HepG2 (cell line): ENCODE measurements around the gene PIGK. TPM values are rescaled to one million over a fixed set of nuclear protein-coding genes. Genes with fewer than 3 reads are reported as not detected.

ENCODE experiments used
- ATAC-seq: fragments of 200-7000 bp; cut with Tn5 transposase; 3 replicates; pipeline ENCODE4 v1.9.1; 2020; ENCODE audit warnings: mild to moderate bottlenecking, moderate library complexity
- BruUV-seq: library from RNA; stranded (reverse); fragments of 400-500 nt; replicated peaks from 2 replicates; lab custom pipeline; 2021; lab: Mats Ljungman, UMichigan
- CTCF ChIA-PET: fragments of 300-600 bp; formaldehyde crosslinking; extraction: SDS; loops from one replicate; lab custom pipeline; 2021; ENCODE audit warnings: low total read pairs, inconsistent platforms, low intra/inter-chr PET ratio; lab: Yijun Ruan, JAX
- POLR2A ChIA-PET: fragments of 350-600 bp; sonication (Branson Sonifier 250); formaldehyde crosslinking; loops from one replicate; lab custom pipeline; 2020; ENCODE audit warnings: antibody characterized with exemption, inconsistent platforms; lab: Yijun Ruan, JAX
- DNase-seq: peaks from one replicate; pipeline ENCODE4 v3.0.0-alpha.2; 2015; ENCODE audit warnings: low spot score
- FAIRE-seq: peaks from 3 replicates; lab custom pipeline; 2011; peaks lifted over from hg19 to GRCh38; lab: Jason Lieb, UNC
- H2AFZ ChIP-seq: one replicate; pipeline ENCODE4 v1.6.1; 2011; ENCODE audit warnings: low read length, inconsistent platforms
- H3K27ac ChIP-seq: fragments of 300-600 bp; 3 replicates; pipeline ENCODE4 v1.8.0; 2011; ENCODE audit warnings: mixed run types, mild to moderate bottlenecking, mixed read lengths, low read length, inconsistent platforms; ENCODE audit not compliant: insufficient read depth; ENCODE audit errors: extremely low read length
- H3K27me3 ChIP-seq, 2 experiments: fragments of 200-600 bp in 1 of 2; 2 replicates in 1 of 2; 3 replicates in 1 of 2; pipeline versions ENCODE4 v1.6.0 to v1.8.0; 2011; ENCODE audit warnings: low read length in 2 of 2, mild to moderate bottlenecking in 2 of 2, moderate library complexity in 2 of 2, inconsistent platforms in 1 of 2; ENCODE audit not compliant: insufficient read depth in 2 of 2, control insufficient read depth in 1 of 2
- H3K36me3 ChIP-seq, 2 experiments: fragments of 200-600 bp in 1 of 2; replicated peaks in 1 of 2; 2 replicates in 1 of 2; 3 replicates in 1 of 2; pipeline versions ENCODE4 v1.5.1 to v1.8.0; 2011; ENCODE audit warnings: low read length in 2 of 2, inconsistent platforms in 1 of 2; ENCODE audit not compliant: insufficient read depth in 2 of 2, control insufficient read depth in 1 of 2
- H3K4me1 ChIP-seq: 2 replicates; pipeline ENCODE4 v1.5.1; 2012; ENCODE audit warnings: low read length, inconsistent platforms; ENCODE audit not compliant: insufficient read depth
- H3K4me2 ChIP-seq: 2 replicates; pipeline ENCODE4 v1.6.0; 2011; ENCODE audit warnings: low read depth, low read length, inconsistent platforms
- H3K4me3 ChIP-seq, 3 experiments: fragments of 200-600 bp in 1 of 3; sonication (generic), shearing (Covaris generic) in 1 of 3; replicated peaks in 1 of 3; 2 replicates each; pipeline ENCODE4 v1.5.1; 2011 to 2016; ENCODE audit warnings: low read length in 3 of 3, inconsistent platforms in 2 of 3, low read depth in 2 of 3, mild to moderate bottlenecking in 2 of 3, control low read depth in 1 of 3, mixed read lengths in 1 of 3; ENCODE audit not compliant: insufficient read depth in 1 of 3
- H3K79me2 ChIP-seq: one replicate; pipeline ENCODE4 v1.6.1; 2011; ENCODE audit warnings: low read length, inconsistent platforms; ENCODE audit not compliant: insufficient read depth
- H3K9ac ChIP-seq: 2 replicates; pipeline ENCODE4 v1.6.0; 2011; ENCODE audit warnings: mild to moderate bottlenecking, low read depth, low read length, inconsistent platforms; ENCODE audit not compliant: insufficient read depth
- H3K9me3 ChIP-seq: 2 replicates; pipeline ENCODE4 v1.5.1; 2012; ENCODE audit warnings: mild to moderate bottlenecking, low read length
- H4K20me1 ChIP-seq: 2 replicates; pipeline ENCODE4 v1.6.0; 2011; ENCODE audit warnings: inconsistent platforms, mild to moderate bottlenecking, low read length, moderate library complexity; ENCODE audit not compliant: insufficient read depth
- HCFC1 ChIP-seq: fragments of 150-350 bp; IDR thresholded peaks from 2 replicates; pipeline ENCODE4 v1.6.1; 2014; ENCODE audit warnings: low read depth, low read length
- HOXA3 ChIP-seq: sonication (generic); formaldehyde crosslinking; IDR thresholded peaks from 2 replicates; pipeline ENCODE4 v1.5.0; 2020; ENCODE audit warnings: missing genetic modification reagents
- KDM2A ChIP-seq: sonication (generic); formaldehyde crosslinking; IDR thresholded peaks from 2 replicates; pipeline ENCODE4 v1.4.0; 2020; ENCODE audit warnings: low read depth, missing genetic modification reagents, borderline replicate concordance
- MAFF ChIP-seq: IDR thresholded peaks from 2 replicates; pipeline ENCODE4 v1.6.1; 2011; ENCODE audit warnings: low read depth, low read length, improper control_type of control experiment
- MAFK ChIP-seq, 2 experiments: IDR thresholded peaks in 1 of 2; conservative IDR thresholded peaks in 1 of 2; 2 replicates each; pipeline ENCODE4 v1.6.1; 2011; ENCODE audit warnings: improper control_type of control experiment in 2 of 2, low read length in 2 of 2
- NCOA2 ChIP-seq: sonication (generic); formaldehyde crosslinking; IDR thresholded peaks from 2 replicates; pipeline ENCODE4 v1.8.0; 2022; ENCODE audit warnings: inconsistent platforms
- PRMT3 ChIP-seq: sonication (generic); formaldehyde crosslinking; IDR thresholded peaks from 2 replicates; pipeline ENCODE4 v1.8.1; 2022; ENCODE audit warnings: low read depth, mild to moderate bottlenecking, moderate library complexity, missing genetic modification reagents, borderline replicate concordance
- ZNF367 ChIP-seq: sonication (generic); formaldehyde crosslinking; IDR thresholded peaks from 2 replicates; pipeline ENCODE4 v1.4.0; 2020; ENCODE audit warnings: missing genetic modification reagents, borderline replicate concordance
- ZNF891 ChIP-seq: sonication (generic); formaldehyde crosslinking; IDR thresholded peaks from 2 replicates; pipeline ENCODE4 v1.5.0; 2020; ENCODE audit warnings: mild to moderate bottlenecking, missing genetic modification reagents
- WGBS: methylation state at CpG from one replicate; pipeline ENCODE4 v1.1.6; 2017; ENCODE audit warnings: low lambda C conversion rate; 5-methylcytosine and 5-hydroxymethylcytosine counted together
- in situ Hi-C: cut with HindIII; loops from 2 replicates; pipeline ENCODE4 v1.10.0; 2017; ENCODE audit warnings: low pct_unique_long_range_greater_than_20kb; ENCODE audit not compliant: extremely low pct_ligation_motif_present
- intact Hi-C: fragments of 100-400 bp; cut with micrococcal nuclease; formaldehyde crosslinking; loops from one replicate; pipeline ENCODE4 v1.10.0; 2022; ENCODE audit not compliant: unreplicated experiment
- polyA plus RNA-seq, 8 experiments: library from polyadenylated mRNA; depleted of rRNA in 3 of 8; stranded (reverse) in 7 of 8; unstranded in 1 of 8; fragments of >200 nt; fragmentation: Illumina TruSeq in 4 of 8; extraction: Trizol in 4 of 8; gene quantifications; 2 replicates each; pipeline versions ENCODE4 v1.2.1 to v1.2.3, GENCODE V29; 2011 to 2016; ENCODE audit warnings: low read depth in 4 of 8, missing spikeins in 1 of 8, mixed read lengths in 1 of 8; ENCODE audit not compliant: insufficient read depth in 1 of 8
- total RNA-seq, 5 experiments: library from RNA; depleted of rRNA; stranded (reverse); fragments of >200 nt; fragmentation: Illumina TruSeq; extraction: Trizol; gene quantifications; 2 replicates each; pipeline ENCODE4 v1.2.3, GENCODE V29; 2016; ENCODE audit warnings: low read depth in 1 of 5

The PIGK gene
- total and polyA plus RNA-seq, 2 of the 13 experiments (the other 11 are each of a cell fraction or from before 2014, with no cell fraction given) = 14.7 to 38.5 TPM

DNA sequence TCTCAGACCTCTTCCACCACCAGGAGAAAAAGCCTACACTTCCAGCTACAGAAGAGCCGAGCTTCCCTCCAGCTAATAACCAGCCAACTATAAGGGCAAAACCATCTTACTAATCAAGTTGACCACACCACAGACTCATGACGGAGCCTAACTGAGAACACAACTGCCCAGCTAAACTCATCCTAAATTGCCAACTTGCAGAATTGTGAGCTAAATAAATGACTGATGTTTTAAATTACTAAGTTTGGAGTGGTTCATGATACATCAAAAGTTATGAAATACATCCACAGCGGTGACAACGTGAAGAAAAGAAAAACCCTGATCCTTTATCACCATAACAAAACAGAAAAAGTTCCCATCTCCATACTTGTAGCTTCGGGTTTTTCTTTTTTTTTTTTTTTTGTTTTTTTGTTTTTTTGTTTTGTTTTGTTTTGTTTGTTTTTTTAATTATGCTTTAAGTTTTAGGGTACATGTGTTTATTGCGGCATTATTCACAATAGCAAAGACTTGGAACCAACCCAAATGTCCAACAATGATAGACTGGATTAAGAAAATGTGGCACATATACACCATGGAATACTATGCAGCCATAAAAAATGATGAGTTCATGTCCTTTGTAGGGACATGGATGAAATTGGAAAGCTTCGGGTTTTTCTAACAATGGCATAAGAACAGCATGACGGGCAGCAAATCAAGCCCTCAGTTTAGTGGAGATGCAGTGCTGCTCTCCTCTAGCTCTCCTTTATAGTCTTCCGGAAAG is 122.6 kb downstream of the PIGK start:
- no peaks in the 10 kb centered on the region for H3K79me2 ChIP-seq
- H3K4me1 ChIP-seq = no peaks in the 10 kb centered on the region
- H3K9me3 ChIP-seq = no peaks in the 10 kb centered on the region
- WGBS = 79% methylated on average over 9 of the region's 9 CpGs
- no peak overlapping the region for H3K27ac ChIP-seq
- H3K4me3 ChIP-seq = no peak overlapping the region
- in situ Hi-C loops = no loop called here
- DNase-seq = no peak
- intact Hi-C loops = no loop called here
- POLR2A ChIA-PET = no interaction called here
- H3K4me2 ChIP-seq = no peak overlapping the region
- no peak overlapping the region for H2AFZ ChIP-seq
- H3K27me3 ChIP-seq = no peaks in the 10 kb centered on the region
- CTCF ChIA-PET = no interaction called here
- TF ChIP-seq MAFK (conservative IDR thresholded peaks at IDR 0.05 in 1 of 2, IDR thresholded peaks at IDR 0.05 in 1 of 2; ENCODE audit: low read length in 2 of 2) (peak; percentile 49 to 59), HCFC1 (no peak), MAFF (peak; percentile 55), ZNF367 (CRISPR knock-in tag) (no peak)
- TF ChIP-seq, all 625 proteins: peak for 2
- FAIRE-seq (no peak), ATAC-seq (no peak)
- no TSS peak for BruUV-seq
- Histone ChIP-seq H3K9ac (no peak overlapping the region), H3K36me3 (no peaks in the 10 kb centered on the region), H4K20me1 (no peaks in the 10 kb centered on the region)

- H4K20me1 ChIP-seq = no peaks in the 10 kb centered on the region
- ChIA-PET POLR2A (no interaction called here), CTCF (no interaction called here)
- H3K27ac ChIP-seq = no peak overlapping the region
- FAIRE-seq (no peak), ATAC-seq (no peak), DNase-seq (no peak)
- no peaks in the 10 kb centered on the region for H3K9me3 ChIP-seq
- WGBS = 89% methylated on average over 1 of the region's 1 CpG
- H3K4me3 ChIP-seq = no peak overlapping the region
- H2AFZ ChIP-seq = no peak overlapping the region
- no TSS peak for BruUV-seq
- no peak overlapping the region for H3K9ac ChIP-seq
- no peaks in the 10 kb centered on the region for H3K36me3 ChIP-seq
- TF ChIP-seq PRMT3 (CRISPR knock-in tag) (no peak), HOXA3 (CRISPR knock-in tag) (no peak), ZNF891 (CRISPR knock-in tag) (no peak), NCOA2 (CRISPR knock-in tag) (no peak), KDM2A (CRISPR knock-in tag) (no peak)
- intact Hi-C loops = no loop called here
- no peak overlapping the region for H3K4me2 ChIP-seq
- H3K27me3 ChIP-seq = no peaks in the 10 kb centered on the region
- in situ Hi-C loops = no loop called here
- no peaks in the 10 kb centered on the region for H3K4me1 ChIP-seq
- no peaks in the 10 kb centered on the region for H3K79me2 ChIP-seq
Measured at GRCh38 chr1:77095236-77095635, 124.0 kb downstream of the PIGK start.
